Immature natural killer cell (primary cell): ENCODE results near the gene AGXT2. TPM values are rescaled to one million over a fixed set of nuclear protein-coding genes. Genes with fewer than 3 reads are reported as not detected.

Experiments used
- DNase-seq, 3 donors: peaks; one replicate each; pipeline ENCODE4 v3.0.0; 2022; ENCODE audit warnings: mixed read lengths in 1 of 3
- H3K27ac Mint-ChIP-seq, 6 donors: one replicate each; pipeline ENCODE4 v1.8.0; 2020; ENCODE audit warnings: mixed read lengths in 6 of 6, mild to moderate bottlenecking in 5 of 6, inconsistent platforms in 4 of 6, moderate library complexity in 3 of 6
- H3K27me3 Mint-ChIP-seq, 3 donors: one replicate each; pipeline ENCODE4 v1.8.0; 2020 to 2021; ENCODE audit warnings: low read depth in 3 of 3, mild to moderate bottlenecking in 3 of 3, mixed read lengths in 3 of 3, moderate library complexity in 3 of 3, inconsistent platforms in 1 of 3
- H3K36me3 Mint-ChIP-seq, 3 donors: one replicate each; pipeline ENCODE4 v1.8.0; 2020; ENCODE audit warnings: mixed read lengths in 3 of 3, inconsistent platforms in 2 of 3, mild to moderate bottlenecking in 2 of 3
- H3K4me1 Mint-ChIP-seq, 2 donors: one replicate each; pipeline ENCODE4 v1.8.0; 2020; ENCODE audit warnings: inconsistent platforms in 2 of 2, mild to moderate bottlenecking in 2 of 2, mixed read lengths in 2 of 2, moderate library complexity in 1 of 2
- H3K4me3 Mint-ChIP-seq, 5 donors: one replicate each; pipeline ENCODE4 v1.8.0; 2020; ENCODE audit warnings: mild to moderate bottlenecking in 5 of 5, mixed read lengths in 5 of 5, inconsistent platforms in 3 of 5, moderate library complexity in 3 of 5
- H3K9me3 Mint-ChIP-seq, 6 donors: one replicate each; pipeline ENCODE4 v1.8.0; 2020; ENCODE audit warnings: mild to moderate bottlenecking in 6 of 6, mixed read lengths in 6 of 6, inconsistent platforms in 4 of 6, moderate library complexity in 3 of 6
- polyA plus RNA-seq, 3 donors: library from polyadenylated mRNA; unstranded; fragments of 300-500 nt; fragmentation: Illumina TruSeq; gene quantifications; one replicate each; pipeline ENCODE4 v1.2.3, GENCODE V29; 2021

Gene AGXT2
- polyA plus RNA-seq, 3 donors from 2014 or later, result not detected

- H3K4me3 Mint-ChIP-seq, result no peak overlapping the region
- peak overlapping the region in 1 of 6 donors; percentile 66 for H3K27ac Mint-ChIP-seq
- peaks cover 13 to 18% (median 18%) of the 10 kb centered on the region in 3 donors for H3K36me3 Mint-ChIP-seq
- H3K9me3 Mint-ChIP-seq, result no peaks in the 10 kb centered on the region
- H3K27me3 Mint-ChIP-seq, result no peaks in the 10 kb centered on the region
- DNase-seq, result no peak
- peaks cover 0 to 1% of the 10 kb centered on the region in 2 donors for H3K4me1 Mint-ChIP-seq
These were observed 89.7 kb downstream of the AGXT2 start for GRCh38 chr5:34957857-34958690.

- no peaks in the 10 kb centered on the region for H3K27me3 Mint-ChIP-seq
- DNase-seq, result no peak
- H3K9me3 Mint-ChIP-seq, result no peaks in the 10 kb centered on the region
- peaks cover 16 to 22% (median 18%) of the 10 kb centered on the region in 3 donors for H3K36me3 Mint-ChIP-seq
- H3K4me3 Mint-ChIP-seq, result no peak overlapping the region
- no peak overlapping the region for H3K27ac Mint-ChIP-seq
- peaks cover 0 to 1% of the 10 kb centered on the region in 2 donors for H3K4me1 Mint-ChIP-seq
These were observed 90.4 kb downstream of the AGXT2 start for GRCh38 chr5:34957321-34957720.

Other genes with a start within 250 kb of the AGXT2 start
- not detected for gene TTC23L, start 208.8 kb downstream of the AGXT2 start, polyA plus RNA-seq
- gene RAD1, start 132.4 kb downstream of the AGXT2 start, polyA plus RNA-seq, result 10 to 100 TPM; 17.6 to 24.4 (median 23.8) TPM
- gene BRIX1, start 132.2 kb downstream of the AGXT2 start, polyA plus RNA-seq, result 10 to 100 TPM; 29.7 to 43.1 (median 32.4) TPM
- 10 to 100 TPM; 11.9 to 19.9 (median 15.2) TPM for gene DNAJC21, start 118.4 kb downstream of the AGXT2 start, polyA plus RNA-seq
- gene PRLR, start 182.5 kb upstream of the AGXT2 start, polyA plus RNA-seq, result not detected